DMS114 treated with DMSO at 0.1 percent for 48 hours (cell line): ENCODE results near the gene GNB4.
A peak's percentile ranks its signal among the peaks of the same experiment; 100 is the strongest.

Experiments used
- DNase-seq: peaks from one replicate; lab custom pipeline; 2025; ENCODE audit not compliant: unreplicated experiment; lab: John Stamatoyannopoulos, UW

Gene GNB4

DNA sequence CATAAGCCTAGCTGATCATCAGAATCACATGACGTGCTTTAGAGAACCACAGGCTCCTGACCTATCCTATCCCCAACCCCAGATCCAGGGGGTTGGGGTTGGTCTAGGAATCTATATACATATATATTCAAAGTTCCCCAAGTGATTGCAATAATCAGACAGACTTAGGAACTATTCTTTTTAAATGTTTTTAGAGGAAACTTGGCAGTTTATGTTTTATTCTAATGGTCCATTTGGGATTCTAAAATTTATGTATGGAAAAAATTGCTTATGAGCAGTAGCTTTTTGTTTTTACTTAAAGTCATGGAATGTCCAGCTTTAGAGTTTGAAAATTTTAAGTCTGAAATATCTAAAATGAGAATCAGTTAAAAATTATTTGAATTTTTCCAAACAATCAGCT lies 81.6 kb downstream of the GNB4 start:
- no peak for DNase-seq

DNA sequence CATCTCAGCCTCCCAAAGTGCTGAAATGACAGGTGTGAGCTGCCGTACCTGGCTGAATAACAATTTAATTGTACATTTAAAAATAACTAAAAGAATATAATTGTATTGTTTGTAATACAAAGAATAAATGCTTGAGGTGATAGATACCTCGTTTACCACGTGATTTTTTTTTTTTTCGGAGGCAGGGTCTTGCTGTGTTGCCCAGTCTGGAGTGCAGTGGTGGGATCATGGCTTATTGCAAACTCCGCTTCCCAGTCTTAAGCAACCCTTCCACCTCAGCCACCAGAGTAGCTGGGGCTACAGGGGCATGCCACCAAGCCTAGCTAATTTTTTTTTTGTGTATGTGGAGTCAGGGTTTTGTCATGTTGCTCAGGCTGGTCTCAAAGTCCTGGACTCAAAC lies 87.9 kb downstream of the GNB4 start:
- no peak for DNase-seq

DNA sequence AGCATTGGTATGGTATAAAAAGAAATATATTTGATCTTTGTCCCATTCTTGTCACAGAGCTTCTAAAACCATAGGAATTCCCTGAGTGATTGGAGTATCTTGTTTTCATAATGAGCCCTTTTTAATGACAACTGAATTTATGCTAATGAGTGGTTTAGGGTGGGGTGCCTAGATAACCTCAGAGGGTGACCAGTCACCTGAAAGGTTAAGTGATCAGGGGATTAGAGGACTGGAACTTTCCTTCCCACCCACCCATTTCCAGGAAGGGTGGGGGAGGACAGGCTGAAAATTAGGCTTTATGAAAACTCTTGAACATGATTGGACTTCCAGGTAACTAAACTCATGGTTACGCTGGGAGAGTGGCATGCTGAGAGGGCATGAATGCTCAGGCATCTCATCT lies 95.3 kb downstream of the GNB4 start:
- no peak for DNase-seq

DNA sequence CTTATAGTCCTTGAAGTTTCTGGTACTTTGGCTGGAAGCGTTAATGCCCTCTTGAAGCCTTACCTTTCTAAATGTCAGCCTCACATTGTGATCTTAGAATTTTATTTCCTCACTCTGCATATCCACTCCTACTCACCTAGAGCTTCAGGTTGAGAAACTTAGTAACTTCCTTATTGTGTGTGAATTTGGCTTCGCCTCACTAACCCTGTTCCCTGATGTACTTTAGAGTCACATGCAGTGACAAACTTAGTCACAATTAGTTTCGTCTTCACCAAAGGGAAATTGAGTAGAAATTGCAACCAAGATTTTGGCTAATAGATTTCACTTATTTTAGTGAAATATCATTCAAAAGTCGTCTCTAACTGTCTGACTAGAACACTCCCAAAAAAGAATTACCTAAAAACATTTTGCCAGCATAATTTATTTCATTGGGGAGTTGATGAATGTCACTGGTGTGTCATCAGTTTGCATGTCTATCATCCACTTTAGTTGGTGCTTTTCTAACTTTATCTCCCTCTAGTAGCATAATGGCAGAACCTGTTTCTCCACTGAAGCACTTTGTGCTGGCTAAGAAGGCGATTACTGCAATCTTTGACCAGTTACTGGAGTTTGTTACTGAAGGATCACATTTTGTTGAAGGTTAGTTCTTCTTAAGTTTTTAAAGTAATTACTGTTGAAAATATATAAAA lies 102.8 kb downstream of the GNB4 start:
- DNase-seq = no peak

DNA sequence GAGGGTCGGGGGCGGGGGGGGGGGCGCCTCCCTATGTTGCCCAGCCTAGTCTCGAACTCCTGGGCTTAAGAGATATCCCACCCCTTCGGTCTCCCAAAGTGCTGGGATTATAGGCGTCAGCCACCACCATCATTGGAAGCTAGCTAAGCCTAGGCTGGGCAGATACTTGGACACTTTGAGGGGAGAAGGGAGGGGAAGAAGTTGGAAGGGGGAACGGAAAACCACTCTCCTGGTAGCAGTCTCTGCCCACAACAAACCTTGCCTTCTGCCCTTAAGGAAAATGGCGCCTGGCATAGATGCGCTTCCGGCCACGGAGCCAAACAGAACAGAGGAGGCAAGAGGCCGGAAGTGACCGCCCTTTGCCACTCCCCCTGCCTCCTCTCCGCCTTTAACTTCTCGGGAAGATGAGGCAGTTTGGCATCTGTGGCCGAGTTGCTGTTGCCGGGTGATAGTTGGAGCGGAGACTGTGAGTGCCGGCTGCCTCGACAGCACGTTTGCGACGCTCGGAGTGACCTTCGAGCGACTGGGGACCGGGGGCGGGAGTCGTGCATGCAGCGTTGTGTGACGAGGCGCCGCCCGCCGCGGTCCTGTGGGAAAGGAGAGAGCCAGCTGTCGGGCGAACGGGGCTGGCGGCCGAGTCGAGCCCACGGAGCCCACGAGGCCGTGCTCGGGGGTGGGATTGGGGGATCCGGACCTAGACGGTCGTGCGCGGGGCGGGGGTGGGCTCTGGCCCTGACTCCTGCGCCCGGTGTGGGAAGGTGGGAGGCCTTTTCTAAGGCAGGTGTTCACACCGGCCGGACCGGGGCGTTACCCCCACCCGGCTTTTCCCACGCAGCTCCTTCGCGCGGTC lies 103.7 kb downstream of the GNB4 start, which contains the start of gene MFN1:
Gene MFN1, plus strand, starts transcription at position 365 of the 850 bp plus-strand sequence. CDS start 1,143 bp downstream, outside the sequence.
- peak; percentile 94 for DNase-seq
